GM10847 (cell line): Measurements from ENCODE around the gene ZNF580.

Experiments
- POLR2A ChIP-seq: IDR thresholded peaks from 2 replicates; pipeline ENCODE4 v1.6.1; 2011; ENCODE audit not compliant: insufficient read length; ENCODE audit errors: extremely low read depth

The ZNF580 gene

DNA sequence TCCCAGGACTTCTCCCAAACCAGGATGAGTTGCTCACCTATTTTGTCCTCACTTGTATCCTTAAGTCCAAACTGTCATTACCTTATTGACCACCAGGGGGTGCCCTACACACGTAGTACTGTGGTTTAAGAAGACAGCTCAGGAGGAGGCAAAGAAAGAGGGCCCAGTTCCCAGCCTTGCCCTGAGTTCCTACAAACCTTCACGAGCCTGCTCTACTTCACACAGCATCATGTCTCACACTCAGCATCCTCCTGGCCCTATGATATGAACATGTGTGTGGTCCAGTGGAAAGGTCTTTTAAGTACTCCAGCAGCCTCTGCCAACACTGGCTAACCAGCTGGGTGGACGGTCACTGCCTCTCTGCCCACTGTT is 8.4 kb upstream of the ZNF580 start:
- TF ChIP-seq POLR2A, result no peak

DNA sequence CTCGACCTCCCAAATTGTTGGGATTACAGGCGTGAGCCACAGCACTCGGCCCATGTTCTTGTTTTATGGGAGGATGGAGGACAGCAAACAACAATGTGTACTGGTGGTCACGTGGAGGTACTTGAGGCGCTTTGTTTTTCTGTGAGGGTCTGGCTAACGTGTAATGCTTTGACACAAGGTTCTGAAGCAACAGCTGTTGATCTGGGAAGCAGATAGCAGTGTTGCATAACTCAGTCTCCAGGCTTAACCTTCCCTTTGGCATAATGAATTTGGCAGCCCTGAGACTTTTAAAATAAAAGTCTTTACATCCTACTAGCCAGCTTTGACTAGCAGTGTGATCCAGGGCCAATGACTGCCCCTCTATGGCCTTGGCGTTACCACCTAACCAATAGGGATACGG is 6.9 kb upstream of the ZNF580 start:
- no peak for TF ChIP-seq POLR2A

DNA sequence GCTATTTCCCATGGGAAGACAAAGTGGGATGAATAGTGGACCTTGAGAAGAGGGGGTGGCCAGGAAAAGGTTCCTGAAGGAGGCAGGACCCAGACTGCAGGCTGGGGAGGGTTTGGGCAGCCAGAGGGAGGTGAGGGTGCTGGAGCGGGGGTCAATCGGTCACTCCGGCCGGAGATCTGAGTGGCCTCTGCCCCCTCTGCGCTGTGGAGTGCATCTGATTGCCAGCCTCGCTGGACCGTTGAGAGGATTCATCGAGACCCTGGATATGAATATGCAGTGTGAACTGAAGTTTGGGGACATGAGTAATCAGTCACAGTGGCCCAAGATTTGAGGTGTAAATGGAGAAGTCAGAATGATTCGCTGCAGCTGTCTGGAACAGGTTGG is 5.5 kb upstream of the ZNF580 start:
- no peak for TF ChIP-seq POLR2A

DNA sequence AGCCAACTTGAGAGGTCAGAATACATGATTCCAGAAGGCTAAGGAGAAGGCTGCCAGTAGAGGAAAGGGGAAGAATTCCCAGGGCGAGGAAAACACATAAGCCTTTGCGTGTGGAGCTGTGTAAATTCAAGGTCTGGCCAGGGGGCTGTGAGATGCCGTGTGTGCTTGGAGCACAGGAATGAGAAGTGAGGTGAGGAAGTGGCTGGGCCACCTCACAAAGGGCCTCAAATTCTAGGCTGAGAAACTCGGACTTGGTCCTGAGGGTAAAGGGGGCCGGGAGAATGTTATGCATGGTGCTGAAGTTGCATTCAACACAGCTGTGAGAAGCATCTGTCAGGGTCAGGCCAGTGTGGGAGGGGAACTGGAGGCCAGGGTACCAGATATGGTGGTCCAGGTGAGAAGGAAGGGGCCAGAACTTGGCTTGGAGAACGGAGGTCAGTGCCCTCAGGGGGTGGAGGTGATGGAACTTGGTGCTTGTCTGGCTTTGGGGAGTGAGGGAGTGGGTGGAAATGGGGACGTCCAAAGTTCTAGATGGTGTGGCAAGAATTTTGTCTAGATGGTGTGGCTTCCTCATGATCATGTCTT is 4.9 kb upstream of the ZNF580 start:
- no peak for TF ChIP-seq POLR2A

DNA sequence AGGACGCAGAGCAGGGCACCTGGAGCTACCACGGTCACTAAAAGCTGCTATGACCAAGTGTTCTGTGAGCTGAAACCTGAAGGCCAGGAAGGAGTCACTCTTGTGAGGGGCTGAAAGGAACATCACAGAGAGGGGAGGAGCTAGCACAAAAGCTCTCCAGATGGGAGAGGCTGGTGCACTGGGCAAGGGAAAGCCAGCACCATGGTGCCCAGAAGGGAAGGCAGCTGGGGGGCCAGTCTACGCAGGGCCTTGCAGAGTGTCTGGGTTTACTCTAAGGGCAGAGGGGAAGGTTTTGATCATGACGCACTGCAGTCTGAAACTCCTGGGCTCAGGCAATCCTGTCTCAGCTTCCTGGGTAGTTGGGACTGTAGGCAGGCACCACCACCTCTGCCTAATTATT is 4.1 kb upstream of the ZNF580 start:
- TF ChIP-seq POLR2A, result no peak

DNA sequence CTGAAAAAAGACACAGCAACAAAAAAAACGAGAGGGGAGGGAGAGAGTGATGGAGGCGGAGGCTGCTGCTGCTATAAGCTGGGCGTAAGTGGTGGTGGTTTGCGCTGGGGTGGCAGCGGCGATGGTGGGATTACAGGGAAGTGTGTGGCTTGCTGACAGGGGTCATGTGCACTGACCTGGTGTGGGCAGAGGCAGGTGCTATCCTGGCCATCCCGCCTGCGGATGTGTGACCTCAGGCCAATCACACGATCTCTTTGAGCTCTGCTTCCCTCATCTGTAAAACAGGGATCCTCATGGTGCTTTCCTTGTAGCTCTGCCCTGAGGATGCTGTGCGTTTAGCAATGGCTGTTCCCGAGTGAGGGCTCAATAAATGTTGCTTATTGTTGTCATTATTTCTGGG is 3.3 kb upstream of the ZNF580 start:
- TF ChIP-seq POLR2A, result no peak

DNA sequence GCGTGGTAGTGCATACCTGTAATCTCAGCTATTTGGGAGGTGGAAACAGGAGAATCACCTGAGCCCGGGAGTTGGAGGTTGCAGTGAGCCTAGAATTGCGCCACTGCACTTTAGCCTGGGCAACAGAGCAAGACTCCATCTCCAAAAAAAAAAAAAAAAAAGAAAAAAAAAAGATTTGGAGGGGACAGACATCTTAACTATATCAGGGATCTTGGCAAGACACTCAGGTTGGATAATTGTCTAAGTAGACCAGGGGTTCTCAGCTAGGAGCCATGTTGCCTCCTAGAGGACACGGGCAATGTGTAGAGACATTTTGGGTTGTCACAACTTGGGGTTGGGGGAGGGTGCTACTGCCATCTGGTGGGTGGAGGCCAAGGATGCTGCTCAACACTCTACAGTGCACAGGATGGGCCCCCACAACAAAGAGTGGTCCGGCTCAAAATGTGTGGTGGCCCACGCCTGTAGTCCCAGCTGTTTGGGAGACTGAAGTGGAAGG is 1.9 kb upstream of the ZNF580 start:
- TF ChIP-seq POLR2A, result no peak

DNA sequence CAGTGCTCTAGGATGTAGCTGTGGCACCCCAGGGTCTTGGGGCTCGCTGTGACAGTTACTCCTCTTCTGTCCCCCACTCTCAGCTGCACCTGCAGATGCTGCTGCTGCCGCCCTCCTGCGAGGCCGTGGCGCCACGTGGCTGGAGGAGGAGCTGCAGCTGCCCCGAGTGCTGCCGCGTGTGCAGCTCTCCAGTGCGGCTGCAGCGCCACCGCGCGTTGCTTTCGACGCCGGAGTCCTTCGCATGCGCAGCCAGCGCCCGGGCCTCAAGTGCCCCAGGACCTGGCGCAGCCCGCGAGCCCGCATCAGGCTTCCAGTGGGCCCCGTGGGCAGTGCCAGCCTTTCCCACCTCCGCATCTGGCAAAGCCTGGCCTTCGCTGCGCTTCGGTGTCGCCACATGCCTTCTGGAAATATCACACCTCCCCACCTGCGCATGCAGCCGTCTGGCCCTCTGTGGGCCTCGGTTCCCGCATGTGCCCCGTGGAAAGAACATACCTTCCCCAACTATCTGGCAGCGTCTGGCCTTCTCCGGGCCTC is 692 bp upstream of the ZNF580 start:
- TF ChIP-seq POLR2A, result no peak

DNA sequence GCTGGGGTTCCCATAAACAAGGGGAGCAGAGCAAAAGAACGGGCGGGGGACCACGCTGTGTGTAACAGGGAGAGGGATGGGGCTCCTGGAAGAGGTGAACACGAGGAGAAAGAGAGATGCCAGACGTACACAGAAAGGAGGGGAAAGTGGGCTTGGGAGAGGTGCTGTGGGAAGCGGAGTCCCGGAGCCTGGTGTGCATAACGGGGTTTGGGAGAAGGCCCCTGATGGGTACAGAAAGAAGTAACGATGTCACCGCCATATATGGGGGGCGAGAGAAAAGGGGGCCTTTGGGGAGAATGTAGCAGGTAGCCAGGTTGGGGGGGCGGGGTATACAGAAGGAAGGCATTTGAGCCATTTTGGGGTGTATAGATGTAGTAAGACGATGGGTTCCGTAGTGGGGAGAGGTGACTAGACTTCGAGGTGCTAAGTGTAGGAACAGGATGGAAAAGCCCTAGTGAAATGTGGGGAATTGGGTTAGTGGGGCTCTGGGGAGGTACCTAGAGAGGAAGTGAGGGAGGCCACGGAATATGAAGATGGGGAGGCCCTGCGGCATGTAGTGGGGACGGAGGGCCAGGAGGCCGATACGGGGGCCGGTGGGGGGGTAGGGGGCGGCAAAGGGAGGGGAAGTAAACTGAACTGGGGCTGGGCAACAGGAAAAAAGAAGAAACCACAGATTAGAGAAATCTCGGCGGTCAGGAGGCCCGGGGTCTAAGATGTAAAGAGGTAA is 787 bp downstream of the ZNF580 start:
- no peak for TF ChIP-seq POLR2A

DNA sequence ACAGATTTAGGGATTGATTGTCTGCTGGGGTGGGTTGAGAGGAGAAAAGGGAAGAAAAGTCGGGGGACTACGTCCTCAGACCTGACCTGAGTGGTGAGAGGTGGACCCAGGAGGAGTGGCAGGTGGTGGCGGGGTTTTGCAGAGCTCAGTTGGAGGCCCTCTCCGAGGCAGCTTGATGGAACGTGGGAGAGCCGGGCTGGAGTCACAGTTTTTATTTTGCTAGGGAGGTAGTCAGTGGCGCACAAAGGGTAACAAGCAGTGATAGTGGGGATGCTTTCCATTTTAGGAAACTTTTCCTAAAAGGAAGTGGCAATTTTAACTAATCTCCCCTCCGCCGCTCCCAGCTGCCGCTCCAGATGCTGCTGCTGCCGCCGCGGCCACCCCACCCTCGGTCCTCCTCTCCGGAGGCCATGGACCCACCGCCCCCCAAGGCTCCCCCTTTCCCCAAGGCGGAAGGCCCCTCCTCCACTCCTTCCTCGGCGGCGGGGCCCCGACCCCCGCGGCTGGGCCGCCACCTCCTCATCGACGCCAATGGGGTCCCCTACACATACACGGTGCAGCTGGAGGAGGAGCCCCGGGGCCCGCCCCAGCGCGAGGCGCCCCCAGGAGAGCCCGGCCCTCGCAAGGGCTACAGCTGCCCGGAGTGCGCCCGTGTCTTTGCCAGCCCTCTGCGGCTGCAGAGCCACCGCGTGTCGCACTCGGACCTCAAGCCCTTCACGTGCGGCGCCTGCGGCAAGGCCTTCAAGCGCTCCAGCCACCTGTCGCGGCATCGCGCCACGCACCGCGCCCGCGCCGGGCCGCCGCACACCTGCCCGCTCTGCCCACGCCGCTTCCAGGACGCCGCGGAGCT is 1.6 kb downstream of the ZNF580 start:
- no peak for TF ChIP-seq POLR2A

DNA sequence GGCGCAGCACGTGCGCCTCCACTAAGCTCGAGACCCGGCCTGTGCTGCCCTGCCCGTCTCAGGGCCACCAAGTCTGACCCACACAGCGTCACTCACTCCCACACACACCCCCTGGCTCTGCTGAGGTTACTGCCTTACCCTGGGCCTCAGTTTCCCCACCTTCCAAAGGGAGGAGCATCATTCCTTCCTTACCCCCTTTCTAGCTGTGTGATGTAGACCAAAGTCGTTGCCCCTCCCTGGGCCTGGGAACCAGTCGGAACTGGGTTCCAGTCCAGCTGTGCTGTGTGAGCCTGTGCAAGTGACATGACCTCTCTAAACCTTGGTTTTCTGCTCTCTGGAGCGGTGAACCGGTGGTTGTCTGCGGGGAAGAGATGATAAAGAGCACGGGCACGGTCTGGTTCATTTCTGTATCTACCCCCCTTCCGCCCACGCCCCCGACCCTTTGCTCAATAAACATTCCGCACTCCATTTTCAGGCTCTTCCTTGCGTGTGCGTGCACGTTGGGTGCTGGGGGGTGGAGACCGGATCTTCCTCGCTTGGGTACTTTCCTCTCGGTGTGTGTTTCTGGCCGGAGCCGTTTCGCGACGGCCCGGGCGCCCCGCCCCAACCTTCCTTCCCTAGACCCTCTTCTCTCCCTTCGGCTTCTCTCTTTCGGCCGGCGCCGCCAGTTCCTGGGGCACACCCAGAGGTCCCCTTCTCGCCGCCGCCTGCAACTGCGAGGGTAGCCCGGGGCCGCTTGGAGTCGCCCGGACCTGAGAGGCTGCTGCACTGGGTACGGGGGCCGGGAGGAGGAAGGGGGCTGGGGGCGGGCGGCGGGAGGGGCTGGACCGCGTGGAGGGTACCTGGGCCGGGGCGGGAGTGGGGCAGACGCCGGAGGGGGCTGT is 2.4 kb downstream of the ZNF580 start, which contains the start of gene ZNF581:
Gene ZNF581, plus strand, starts transcription at position 647 of the 884 bp plus-strand sequence. CDS start 923 bp downstream, outside the sequence.
- peak; percentile 54 for TF ChIP-seq POLR2A

DNA sequence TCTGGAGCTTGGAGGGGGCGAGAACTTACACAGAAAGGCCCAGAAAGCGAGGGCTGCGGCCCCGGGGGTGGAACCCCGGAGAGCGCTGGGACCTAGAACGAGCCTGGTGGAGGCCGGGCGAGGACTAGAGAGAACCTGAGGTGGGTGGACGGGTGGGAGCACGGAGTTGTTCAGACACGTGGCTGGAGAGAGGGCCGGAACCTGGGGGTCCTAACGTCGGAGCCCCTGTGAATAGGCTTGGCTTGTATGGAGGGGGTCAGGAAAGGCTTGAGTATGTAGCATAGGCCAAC is 3.0 kb downstream of the ZNF580 start:
- TF ChIP-seq POLR2A, result peak; percentile 1

DNA sequence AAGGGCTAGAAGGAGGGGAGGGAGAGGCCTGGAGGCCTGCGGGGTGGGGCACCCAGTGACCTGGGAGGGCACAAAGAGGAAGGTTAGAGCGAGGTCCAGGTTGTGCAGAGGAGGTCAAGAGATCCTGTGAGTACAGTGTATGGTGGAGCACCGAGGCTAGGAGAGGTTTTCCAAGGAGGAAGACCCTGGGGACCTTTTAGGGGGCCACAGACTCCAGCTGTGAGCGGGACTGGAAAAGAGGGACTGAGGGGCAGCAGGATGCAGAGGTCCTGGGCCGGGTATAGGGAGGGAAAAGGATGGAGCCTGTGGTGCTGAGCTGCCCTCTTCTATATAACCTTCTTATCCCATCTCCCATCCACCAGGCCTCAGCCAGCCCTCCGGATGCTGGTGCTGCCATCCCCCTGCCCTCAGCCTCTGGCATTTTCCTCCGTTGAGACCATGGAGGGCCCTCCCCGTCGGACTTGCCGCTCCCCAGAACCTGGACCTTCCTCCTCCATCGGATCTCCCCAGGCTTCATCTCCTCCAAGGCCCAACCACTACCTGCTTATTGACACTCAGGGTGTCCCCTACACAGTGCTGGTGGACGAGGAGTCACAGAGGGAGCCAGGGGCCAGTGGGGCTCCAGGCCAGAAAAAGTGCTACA is 3.5 kb downstream of the ZNF580 start:
- no peak for TF ChIP-seq POLR2A

DNA sequence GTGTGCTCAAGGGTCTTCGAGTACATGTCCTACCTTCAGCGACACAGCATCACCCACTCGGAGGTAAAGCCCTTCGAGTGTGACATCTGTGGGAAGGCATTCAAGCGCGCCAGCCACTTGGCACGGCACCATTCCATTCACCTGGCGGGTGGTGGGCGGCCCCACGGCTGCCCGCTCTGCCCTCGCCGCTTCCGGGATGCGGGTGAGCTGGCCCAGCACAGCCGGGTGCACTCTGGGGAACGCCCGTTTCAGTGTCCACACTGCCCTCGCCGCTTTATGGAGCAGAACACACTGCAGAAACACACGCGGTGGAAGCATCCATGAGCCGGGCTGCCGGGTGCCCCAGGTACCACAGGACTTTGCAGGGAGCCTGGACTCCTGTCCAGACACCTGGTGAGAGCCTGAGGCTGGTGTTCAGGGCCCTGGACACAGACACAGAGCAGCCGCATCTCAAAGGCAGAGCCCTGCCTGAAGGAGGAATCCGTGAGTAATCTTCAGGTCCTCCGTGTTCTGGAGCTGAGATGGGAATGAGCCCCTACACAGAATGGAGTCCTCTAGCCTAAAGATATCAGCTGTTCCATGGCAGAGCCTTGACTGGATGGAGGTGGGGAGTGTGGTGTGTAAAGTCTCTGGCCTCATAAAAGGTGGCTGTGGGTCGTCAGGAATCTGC is 4.2 kb downstream of the ZNF580 start:
- no peak for TF ChIP-seq POLR2A
